GM18951 (cell line): ENCODE data around the gene VTI1A.

ENCODE experiments used
- POLR2A ChIP-seq: IDR thresholded peaks from 4 replicates; pipeline ENCODE4 v1.6.1; 2011; ENCODE audit warnings: mild to moderate bottlenecking; ENCODE audit not compliant: insufficient read length, insufficient read depth; ENCODE audit errors: extremely low read depth
- in situ Hi-C: fragments of 300-500 bp; cut with MboI; formaldehyde crosslinking; loops from one replicate; pipeline ENCODE4 v1.12.0; 2022; ENCODE audit warnings: low sequenced_read_pairs, mixed read lengths, inconsistent platforms; ENCODE audit not compliant: unreplicated experiment

Gene VTI1A

GRCh38 chr10:112433136-112433535 is 13.9 kb upstream of the VTI1A start:
- no peak for TF ChIP-seq POLR2A
- in situ Hi-C loops, result no loop called here

- in situ Hi-C loops, result no loop called here
- TF ChIP-seq POLR2A, result no peak
Measured at GRCh38 chr10:112434988-112435619, 11.9 kb upstream of the VTI1A start.

GRCh38 chr10:112438356-112438755 is 8.7 kb upstream of the VTI1A start:
- in situ Hi-C loops, result no loop called here
- TF ChIP-seq POLR2A, result no peak

- no peak for TF ChIP-seq POLR2A
- in situ Hi-C loops, result no loop called here
Measured at GRCh38 chr10:112441520-112441919, 5.5 kb upstream of the VTI1A start.

- in situ Hi-C loops, result no loop called here
- TF ChIP-seq POLR2A, result no peak
Measured at GRCh38 chr10:112442063-112442462, 5.0 kb upstream of the VTI1A start.

- in situ Hi-C loops, result no loop called here
Measured at GRCh38 chr10:112446055-112446854, 760 bp upstream of the VTI1A start.

GRCh38 chr10:112447620-112447928 is 559 bp downstream of the VTI1A start:
- in situ Hi-C loops, result no loop called here
- TF ChIP-seq POLR2A, result no peak

More at GRCh38 chr10:112446055-112446854, 760 bp upstream of the VTI1A start:
- no peak for TF ChIP-seq POLR2A

- no peak for TF ChIP-seq POLR2A
- in situ Hi-C loops, result no loop called here
Measured at GRCh38 chr10:112448888-112449287, 1.9 kb downstream of the VTI1A start.

GRCh38 chr10:112454910-112455779 is 8.1 kb downstream of the VTI1A start:
- TF ChIP-seq POLR2A, result no peak
- in situ Hi-C loops, result loop anchor here (25.0 kb wide), 1 partner anchor 932 kb away; no protein-coding TSS in a partner anchor

GRCh38 chr10:112456533-112456932 is 9.5 kb downstream of the VTI1A start:
- no peak for TF ChIP-seq POLR2A
- in situ Hi-C loops, result loop anchor here (25.0 kb wide), 1 partner anchor 931 kb away; no protein-coding TSS in a partner anchor

- in situ Hi-C loops, result loop anchor here (25.0 kb wide), 1 partner anchor 927 kb away; no protein-coding TSS in a partner anchor
- no peak for TF ChIP-seq POLR2A
Measured at GRCh38 chr10:112460366-112460765, 13.4 kb downstream of the VTI1A start.

GRCh38 chr10:112461029-112461887 is 14.2 kb downstream of the VTI1A start:
- no peak for TF ChIP-seq POLR2A
- in situ Hi-C loops, result loop anchor here (25.0 kb wide), 1 partner anchor 926 kb away; no protein-coding TSS in a partner anchor

GRCh38 chr10:112464074-112464473 is 17.1 kb downstream of the VTI1A start:
- in situ Hi-C loops, result loop anchor here (25.0 kb wide), 1 partner anchor 923 kb away; no protein-coding TSS in a partner anchor
